Activated CD8-positive, alpha-beta T cell treated with anti-CD3 and anti-CD28 coated beads, Interleukin-2, amount 10 ng/mL, durations not matched to agents 7 days and 5 days (primary cell): Measurements from ENCODE around the gene SAPCD1. TPM values are rescaled to one million over a fixed set of nuclear protein-coding genes. Genes with fewer than 3 reads are reported as not detected.
A peak's percentile ranks its signal among the peaks of the same experiment; 100 is the strongest.
"Not testable (repeated sequence)": the region's sequence is repeated elsewhere in the genome, so short reads cannot be mapped to it uniquely, and the experiment has no call there.

Experiments
- ATAC-seq: fragments of 150-1000 bp; cut with Tn5 transposase; one replicate; pipeline ENCODE4 v1.10.0; 2021; ENCODE audit warnings: moderate library complexity
- CTCF ChIA-PET: fragments of 350-600 bp; sonication (Branson Sonifier 250); formaldehyde crosslinking; loops from one replicate; lab custom pipeline; 2021; ENCODE audit warnings: antibody characterized with exemption; lab: Charles Lee
- POLR2A ChIA-PET: fragments of 350-600 bp; sonication (Branson Sonifier 250); formaldehyde crosslinking; loops from one replicate; lab custom pipeline; 2021; ENCODE audit warnings: antibody characterized with exemption; lab: Charles Lee
- DNase-seq: peaks from one replicate; pipeline ENCODE4 v3.0.0-alpha.2; 2020
- H3K27ac Mint-ChIP-seq: one replicate; pipeline ENCODE4 v1.8.0; 2021; ENCODE audit warnings: mild to moderate bottlenecking, mixed read lengths
- H3K27me3 Mint-ChIP-seq: one replicate; pipeline ENCODE4 v1.8.0; 2021; ENCODE audit warnings: low read depth, mixed read lengths
- H3K36me3 Mint-ChIP-seq: one replicate; pipeline ENCODE4 v1.8.0; 2021; ENCODE audit warnings: low read depth, mixed read lengths
- H3K4me1 Mint-ChIP-seq: one replicate; pipeline ENCODE4 v1.8.0; 2021; ENCODE audit warnings: low read depth, mixed read lengths
- H3K4me3 Mint-ChIP-seq: one replicate; pipeline ENCODE4 v1.8.0; 2021; ENCODE audit warnings: mild to moderate bottlenecking, mixed read lengths
- H3K9me3 Mint-ChIP-seq: one replicate; pipeline ENCODE4 v1.8.0; 2022; ENCODE audit warnings: mixed read lengths; ENCODE audit not compliant: insufficient read depth
- total RNA-seq, 2 experiments: library from RNA; stranded (reverse); gene quantifications; one replicate each; pipeline ENCODE4 v1.2.3, GENCODE V29; 2021

SAPCD1 gene
- total RNA-seq, 2 experiments from 2014 or later, result 14.3 to 15.4 TPM

DNA sequence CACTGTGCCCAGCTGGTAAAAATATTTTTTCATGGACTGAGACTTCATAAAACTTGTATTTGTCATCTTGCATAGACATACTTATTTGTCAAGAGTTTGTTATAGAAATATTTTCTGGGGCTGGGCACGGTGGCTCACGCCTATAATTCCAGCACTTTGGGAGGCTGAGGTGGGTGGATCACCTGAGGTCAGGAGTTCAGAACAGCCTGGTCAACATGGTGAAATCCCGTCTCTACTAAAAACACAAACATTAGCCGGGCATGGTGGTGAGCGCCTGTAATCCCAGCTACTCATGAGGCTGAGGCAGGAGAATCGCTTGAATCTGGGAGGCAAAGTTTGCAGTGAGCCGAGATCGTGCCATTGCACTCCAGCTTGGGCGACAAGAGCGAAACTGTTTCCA is 46.1 kb downstream of the SAPCD1 start:
- POLR2A ChIA-PET, ATAC-seq, H3K4me3 Mint-ChIP-seq, DNase-seq, H3K27me3 Mint-ChIP-seq, H3K27ac Mint-ChIP-seq, H3K9me3 Mint-ChIP-seq: not testable (repeated sequence)
- Mint-ChIP-seq H3K4me1 (peaks cover 38% of the 10 kb centered on the region), H3K36me3 (peaks cover 27% of the 10 kb centered on the region)
- CTCF ChIA-PET, result interaction anchor here (2.8 to 3.4 kb wide), 2 partner anchors 12 to 39 kb away, joined by 11 to 46 read pairs; partner anchors contain the start of gene VARS1

DNA sequence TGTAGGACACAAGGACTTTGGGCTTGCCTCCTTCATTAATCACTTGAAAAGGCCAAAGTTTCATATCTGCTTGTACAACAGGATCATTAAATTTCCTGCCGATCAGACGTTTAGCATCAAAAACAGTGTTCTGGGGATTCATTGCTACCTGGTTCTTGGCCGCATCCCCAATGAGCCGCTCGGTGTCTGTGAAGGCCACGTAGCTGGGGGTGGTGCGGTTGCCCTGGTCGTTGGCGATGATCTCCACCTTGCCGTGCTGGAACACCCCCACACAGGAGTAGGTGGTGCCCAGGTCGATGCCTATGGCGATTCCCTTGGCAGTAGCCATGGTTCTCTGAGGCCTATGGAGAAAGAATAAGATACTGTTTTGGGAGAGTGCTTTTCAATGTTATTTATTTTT is 49.2 kb downstream of the SAPCD1 start:
- ATAC-seq, result no peak
- peaks cover 27% of the 10 kb centered on the region for H3K4me1 Mint-ChIP-seq
- no peak overlapping the region for H3K27ac Mint-ChIP-seq
- H3K4me3 Mint-ChIP-seq, result no peak overlapping the region
- no peaks in the 10 kb centered on the region for H3K27me3 Mint-ChIP-seq
- no peak for DNase-seq
- CTCF ChIA-PET, result interaction anchor here (1.1 kb wide), 1 partner anchor 13 kb away, joined by 3 read pairs; no protein-coding TSS in a partner anchor
- H3K9me3 Mint-ChIP-seq, result no peaks in the 10 kb centered on the region
- POLR2A ChIA-PET, result interaction anchor here (0.9 to 5.1 kb wide), 3 partner anchors 16 to 159 kb away, joined by 3 to 37 read pairs (median 4); partner anchors contain the start of genes CLIC1, MSH5 and VARS1
- H3K36me3 Mint-ChIP-seq, result peaks cover 13% of the 10 kb centered on the region

DNA sequence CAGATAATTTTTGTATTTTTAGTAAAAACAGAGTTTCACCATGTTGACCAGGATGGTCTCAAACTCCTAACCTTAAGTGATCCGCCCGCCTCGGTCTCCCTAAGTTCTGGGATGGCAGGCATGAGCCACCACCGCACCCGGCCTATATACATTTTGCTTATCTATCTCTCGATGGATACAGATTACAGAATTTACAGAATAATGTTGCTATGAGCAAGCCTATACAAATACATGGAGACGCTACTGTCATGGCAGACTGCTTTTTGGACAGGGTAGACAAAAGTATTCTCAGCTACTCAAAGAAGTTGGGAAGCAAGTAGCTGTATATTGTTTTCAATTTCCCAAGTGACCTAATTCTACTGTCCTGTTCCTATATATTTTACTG is 51.0 kb downstream of the SAPCD1 start:
- Mint-ChIP-seq H3K4me1 (peaks cover 34% of the 10 kb centered on the region), H3K9me3 (no peaks in the 10 kb centered on the region), H3K36me3 (peaks cover 22% of the 10 kb centered on the region), H3K27me3 (no peaks in the 10 kb centered on the region), H3K27ac (no peak overlapping the region), H3K4me3 (peak overlapping the region; percentile 71)
- ATAC-seq, result no peak
- DNase-seq, result no peak
- ChIA-PET POLR2A (interaction anchor here (0.7 to 5.1 kb wide), 3 partner anchors 10 to 75 kb away, joined by 3 to 37 read pairs (median 4); partner anchors contain the start of genes CLIC1 and MSH5), CTCF (interaction anchor here (1.0 to 3.3 kb wide), 7 partner anchors 14 to 220 kb away, joined by 3 to 16 read pairs (median 4); partner anchors contain the start of genes HSPA1B, NCR3 and VARS1)

Other genes starting within 250 kb of the SAPCD1 start
- gene MCCD1, start 233.7 kb upstream of the SAPCD1 start, total RNA-seq, result not detected
- 100 to 1,000 TPM; 477 to 488 TPM for gene DDX39B, start 220.7 kb upstream of the SAPCD1 start, total RNA-seq
- gene ATP6V1G2, start 216.0 kb upstream of the SAPCD1 start, total RNA-seq, result 1 to 10 TPM; 2.5 TPM
- 10 to 100 TPM; 13.5 to 14.2 TPM for gene NFKBIL1, start 215.0 kb upstream of the SAPCD1 start, total RNA-seq
- gene LTA, start 190.4 kb upstream of the SAPCD1 start, total RNA-seq, result 10 to 100 TPM; 19.4 to 24.6 TPM
- 10 to 100 TPM; 53.4 to 55.0 TPM for gene TNF, start 187.1 kb upstream of the SAPCD1 start, total RNA-seq
- 100 to 1,000 TPM; 613 to 618 TPM for gene LTB, start 180.2 kb upstream of the SAPCD1 start, total RNA-seq
- gene LST1, start 176.4 kb upstream of the SAPCD1 start, total RNA-seq, result 100 to 1,000 TPM; 125 to 139 TPM
- 100 to 1,000 TPM; 107 to 115 TPM for gene NCR3, start 169.7 kb upstream of the SAPCD1 start, total RNA-seq
- gene AIF1, start 147.4 kb upstream of the SAPCD1 start, total RNA-seq, result 100 to 1,000 TPM; 177 TPM
- gene PRRC2A, start 141.9 kb upstream of the SAPCD1 start, total RNA-seq, result 100 to 1,000 TPM; 260 to 279 TPM
- 100 to 1,000 TPM; 259 to 267 TPM for gene BAG6, start 110.0 kb upstream of the SAPCD1 start, total RNA-seq
- 1 to 10 TPM; 3.2 to 5.1 TPM for gene APOM, start 106.8 kb upstream of the SAPCD1 start, total RNA-seq
- 10 to 100 TPM; 22.5 to 23.8 TPM for gene C6orf47, start 101.9 kb upstream of the SAPCD1 start, total RNA-seq
- gene GPANK1, start 97.7 kb upstream of the SAPCD1 start, total RNA-seq, result 10 to 100 TPM; 29.0 to 34.7 TPM
- gene CSNK2B, start 96.6 kb upstream of the SAPCD1 start, total RNA-seq, result 100 to 1,000 TPM; 233 to 250 TPM
- gene LY6G5B, start 92.7 kb upstream of the SAPCD1 start, total RNA-seq, result 10 to 100 TPM; 22.6 to 23.2 TPM
- gene LY6G5C, start 81.6 kb upstream of the SAPCD1 start, total RNA-seq, result 1 to 10 TPM; 4.3 to 5.5 TPM
- gene ABHD16A, start 59.3 kb upstream of the SAPCD1 start, total RNA-seq, result 10 to 100 TPM; 52.1 to 55.4 TPM
- gene LY6G6F, start 55.8 kb upstream of the SAPCD1 start, total RNA-seq, result not detected
- gene LY6G6D, start 47.3 kb upstream of the SAPCD1 start, total RNA-seq, result not detected
- gene LY6G6C, start 40.9 kb upstream of the SAPCD1 start, total RNA-seq, result under 1 TPM in 1 of 2 experiments, not detected in 1; 0.26 TPM
- under 1 TPM; 0.71 to 0.91 TPM for gene MPIG6B, start 39.3 kb upstream of the SAPCD1 start, total RNA-seq
- 10 to 100 TPM; 31.9 to 33.7 TPM for gene DDAH2, start 33.4 kb upstream of the SAPCD1 start, total RNA-seq
- 100 to 1,000 TPM; 617 to 651 TPM for gene CLIC1, start 26.1 kb upstream of the SAPCD1 start, total RNA-seq
- gene MSH5, start 22.7 kb upstream of the SAPCD1 start, total RNA-seq, result 10 to 100 TPM; 64.8 to 73.6 TPM
- gene VWA7, start 14.7 kb downstream of the SAPCD1 start, total RNA-seq, result 1 to 10 TPM; 6.4 to 6.6 TPM
- 100 to 1,000 TPM; 114 to 115 TPM for gene VARS1, start 33.1 kb downstream of the SAPCD1 start, total RNA-seq
- gene LSM2, start 44.3 kb downstream of the SAPCD1 start, total RNA-seq, result 100 to 1,000 TPM; 123 to 128 TPM
- 1 to 10 TPM; 3.0 to 3.1 TPM for gene HSPA1L, start 52.6 kb downstream of the SAPCD1 start, total RNA-seq
- gene HSPA1A, start 52.9 kb downstream of the SAPCD1 start, total RNA-seq, result 10 to 100 TPM; 75.6 to 75.7 TPM
- 10 to 100 TPM; 84.6 to 87.1 TPM for gene HSPA1B, start 65.1 kb downstream of the SAPCD1 start, total RNA-seq
- 10 to 100 TPM; 16.5 to 17.8 TPM for gene NEU1, start 100.2 kb downstream of the SAPCD1 start, total RNA-seq
- under 1 TPM in 1 of 2 experiments, not detected in 1; 0.39 TPM for gene SLC44A4, start 116.3 kb downstream of the SAPCD1 start, total RNA-seq
- 10 to 100 TPM; 70.1 to 72.3 TPM for gene EHMT2, start 135.0 kb downstream of the SAPCD1 start, total RNA-seq
- 1 to 10 TPM; 1.6 to 1.8 TPM for gene ZBTB12, start 139.4 kb downstream of the SAPCD1 start, total RNA-seq
- gene C2, start 165.1 kb downstream of the SAPCD1 start, total RNA-seq, result under 1 TPM; 0.26 to 0.87 TPM
- gene CFB, start 183.4 kb downstream of the SAPCD1 start, total RNA-seq, result under 1 TPM in 1 of 2 experiments, not detected in 1; 0.58 TPM
- 10 to 100 TPM; 67.1 to 70.8 TPM for gene NELFE, start 196.3 kb downstream of the SAPCD1 start, total RNA-seq
- gene SKIC2, start 196.5 kb downstream of the SAPCD1 start, total RNA-seq, result 10 to 100 TPM; 73.2 to 73.4 TPM
- 10 to 100 TPM; 14.8 to 17.7 TPM for gene DXO, start 209.5 kb downstream of the SAPCD1 start, total RNA-seq
- 1 to 10 TPM; 3.6 to 5.1 TPM for gene C4A, start 219.4 kb downstream of the SAPCD1 start, total RNA-seq